H9 (cell line): ENCODE measurements around the gene CIPC. TPM values are rescaled to one million over a fixed set of nuclear protein-coding genes. Genes with fewer than 3 reads are reported as not detected.

Experiments used
- DNase-seq: peaks from one replicate; pipeline ENCODE4 v3.0.0-alpha.2; 2017
- H2AFZ ChIP-seq: one replicate; pipeline ENCODE4 v1.6.1; 2013; ENCODE audit warnings: mild to moderate bottlenecking, low read length, control low read depth, moderate library complexity
- H2AK5ac ChIP-seq: 2 replicates; pipeline ENCODE4 v1.6.1; 2013; ENCODE audit warnings: low read length, control low read depth, mixed read lengths; ENCODE audit not compliant: insufficient read length
- H2BK120ac ChIP-seq: one replicate; pipeline ENCODE4 v1.6.1; 2013; ENCODE audit warnings: low read depth, mild to moderate bottlenecking, low read length, control low read depth, inconsistent platforms; ENCODE audit not compliant: poor library complexity, severe bottlenecking
- H2BK12ac ChIP-seq: 2 replicates; pipeline ENCODE4 v1.6.1; 2013; ENCODE audit warnings: low read length, control low read depth, mixed read lengths, low read depth; ENCODE audit not compliant: insufficient read length
- H2BK15ac ChIP-seq: 2 replicates; pipeline ENCODE4 v1.6.1; 2013; ENCODE audit warnings: low read depth, low read length, control low read depth
- H2BK20ac ChIP-seq: one replicate; pipeline ENCODE4 v1.6.1; 2013; ENCODE audit warnings: low read depth, mild to moderate bottlenecking, low read length, control low read depth, inconsistent platforms; ENCODE audit not compliant: poor library complexity, severe bottlenecking
- H2BK5ac ChIP-seq: 2 replicates; pipeline ENCODE4 v1.6.1; 2013; ENCODE audit warnings: low read length, control low read depth, mixed read lengths; ENCODE audit not compliant: insufficient read length
- H3K14ac ChIP-seq: 2 replicates; pipeline ENCODE4 v1.6.1; 2013; ENCODE audit warnings: low read length, control low read depth; ENCODE audit not compliant: insufficient read depth
- H3K18ac ChIP-seq: 2 replicates; pipeline ENCODE4 v1.6.1; 2013; ENCODE audit warnings: low read depth, mild to moderate bottlenecking, mixed read lengths, low read length, control low read depth; ENCODE audit not compliant: insufficient read length
- H3K23ac ChIP-seq: 2 replicates; pipeline ENCODE4 v1.6.1; 2013; ENCODE audit warnings: low read length, control low read depth, mixed read lengths, low read depth; ENCODE audit not compliant: insufficient read length
- H3K23me2 ChIP-seq: 2 replicates; pipeline ENCODE4 v1.6.1; 2013; ENCODE audit warnings: low read depth, mild to moderate bottlenecking, mixed read lengths, low read length, control low read depth; ENCODE audit not compliant: insufficient read length, poor library complexity, severe bottlenecking
- H3K27ac ChIP-seq: 2 replicates; pipeline ENCODE4 v1.5.1; 2013; ENCODE audit warnings: low read length, control low read depth, mixed read lengths, low read depth; ENCODE audit not compliant: insufficient read length
- H3K27me3 ChIP-seq: 2 replicates; pipeline ENCODE4 v1.6.1; 2013; ENCODE audit warnings: low read length, control low read depth, inconsistent platforms; ENCODE audit not compliant: insufficient read depth
- H3K4ac ChIP-seq: 2 replicates; pipeline ENCODE4 v1.6.1; 2013; ENCODE audit warnings: low read depth, mild to moderate bottlenecking, control low read depth, inconsistent platforms, low read length, moderate library complexity
- H3K4me1 ChIP-seq: 2 replicates; pipeline ENCODE4 v1.6.1; 2013; ENCODE audit warnings: low read length, control low read depth, inconsistent platforms; ENCODE audit not compliant: insufficient read depth
- H3K4me2 ChIP-seq: 2 replicates; pipeline ENCODE4 v1.6.1; 2013; ENCODE audit warnings: low read length, control low read depth, mixed read lengths; ENCODE audit not compliant: insufficient read length, insufficient read depth
- H3K56ac ChIP-seq: 2 replicates; pipeline ENCODE4 v1.6.1; 2013; ENCODE audit warnings: low read depth, mild to moderate bottlenecking, mixed read lengths, low read length, control low read depth; ENCODE audit not compliant: insufficient read length
- H3K79me1 ChIP-seq: 2 replicates; pipeline ENCODE4 v1.6.1; 2013; ENCODE audit warnings: low read depth, mild to moderate bottlenecking, moderate library complexity, low read length, control low read depth, inconsistent platforms; ENCODE audit not compliant: insufficient read depth, poor library complexity, severe bottlenecking
- H3K79me2 ChIP-seq: 2 replicates; pipeline ENCODE4 v1.6.1; 2013; ENCODE audit warnings: low read length, control low read depth, inconsistent platforms; ENCODE audit not compliant: insufficient read depth
- H3K9ac ChIP-seq: 2 replicates; pipeline ENCODE4 v1.6.1; 2013; ENCODE audit warnings: low read length, control low read depth, mixed read lengths; ENCODE audit not compliant: insufficient read length; ENCODE audit errors: extremely low read depth
- H3K9me3 ChIP-seq: one replicate; pipeline ENCODE4 v1.6.1; 2013; ENCODE audit warnings: low read depth, low read length, inconsistent platforms; ENCODE audit not compliant: control insufficient read depth
- H3T11ph ChIP-seq: one replicate; pipeline ENCODE4 v1.6.1; 2013; ENCODE audit warnings: mild to moderate bottlenecking, low read length, control low read depth, inconsistent platforms
- H4K20me1 ChIP-seq: one replicate; pipeline ENCODE4 v1.6.1; 2013; ENCODE audit not compliant: control insufficient read depth, insufficient read length, insufficient read depth
- H4K5ac ChIP-seq: 2 replicates; pipeline ENCODE4 v1.6.1; 2013; ENCODE audit warnings: low read depth, mild to moderate bottlenecking, mixed read lengths, low read length, control low read depth; ENCODE audit not compliant: insufficient read length
- H4K8ac ChIP-seq: replicated peaks from 2 replicates; pipeline ENCODE4 v1.6.1; 2013; ENCODE audit warnings: low read length, control low read depth, mixed read lengths, low read depth; ENCODE audit not compliant: insufficient read length
- H4K91ac ChIP-seq: 2 replicates; pipeline ENCODE4 v1.6.1; 2013; ENCODE audit warnings: low read depth, mild to moderate bottlenecking, moderate library complexity, mixed read lengths, low read length, control low read depth; ENCODE audit not compliant: insufficient read length
- H3K27ac Mint-ChIP-seq, 3 experiments: 2 replicates in 2 of 3; 3 replicates in 1 of 3; pipeline ENCODE4 v1.8.0; 2020 to 2021; ENCODE audit warnings: mixed read lengths in 3 of 3, mild to moderate bottlenecking in 1 of 3, moderate library complexity in 1 of 3
- H3K27me3 Mint-ChIP-seq: 2 replicates; pipeline ENCODE4 v1.8.0; 2021; ENCODE audit warnings: low read depth, mild to moderate bottlenecking, moderate library complexity, mixed read lengths
- H3K36me3 Mint-ChIP-seq, 3 experiments: 2 replicates in 2 of 3; 3 replicates in 1 of 3; pipeline ENCODE4 v1.8.0; 2020 to 2021; ENCODE audit warnings: low read depth in 3 of 3, mixed read lengths in 3 of 3; ENCODE audit not compliant: insufficient read depth in 1 of 3
- H3K4me1 Mint-ChIP-seq, 2 experiments: 2 replicates each; pipeline ENCODE4 v1.8.0; 2020; ENCODE audit warnings: mixed read lengths in 2 of 2
- H3K4me3 Mint-ChIP-seq, 2 experiments: 2 replicates in 1 of 2; 3 replicates in 1 of 2; pipeline ENCODE4 v1.8.0; 2020 to 2021; ENCODE audit warnings: mild to moderate bottlenecking in 2 of 2, mixed read lengths in 2 of 2, moderate library complexity in 1 of 2
- H3K9me3 Mint-ChIP-seq, 2 experiments: 2 replicates in 1 of 2; 3 replicates in 1 of 2; pipeline ENCODE4 v1.8.0; 2020; ENCODE audit warnings: mild to moderate bottlenecking in 2 of 2, mixed read lengths in 2 of 2, moderate library complexity in 1 of 2
- WGBS: extraction: QIAGEN DNeasy Blood & Tissue Kit; methylation state at CpG from one replicate; pipeline ENCODE4 v1.1.7; 2013; ENCODE audit warnings: missing lambda C conversion rate, low lambda C conversion rate, mixed read lengths; ENCODE audit not compliant: insufficient read length; ENCODE audit errors: extremely low coverage; 5-methylcytosine and 5-hydroxymethylcytosine counted together
- total RNA-seq: library from RNA; stranded (reverse); gene quantifications from 2 replicates; pipeline ENCODE4 v1.2.1, GENCODE V29; 2021
- TF ChIP-seq, protein P1 (sequence below): fragments of 200-600 bp; sonication (generic); conservative IDR thresholded peaks from 3 replicates; pipeline ENCODE4 v1.8.0; 2021; ENCODE audit warnings: antibody characterized with exemption, mild to moderate bottlenecking

Gene CIPC
- total RNA-seq, 1 experiment from 2014 or later: 23.4 TPM

DNA sequence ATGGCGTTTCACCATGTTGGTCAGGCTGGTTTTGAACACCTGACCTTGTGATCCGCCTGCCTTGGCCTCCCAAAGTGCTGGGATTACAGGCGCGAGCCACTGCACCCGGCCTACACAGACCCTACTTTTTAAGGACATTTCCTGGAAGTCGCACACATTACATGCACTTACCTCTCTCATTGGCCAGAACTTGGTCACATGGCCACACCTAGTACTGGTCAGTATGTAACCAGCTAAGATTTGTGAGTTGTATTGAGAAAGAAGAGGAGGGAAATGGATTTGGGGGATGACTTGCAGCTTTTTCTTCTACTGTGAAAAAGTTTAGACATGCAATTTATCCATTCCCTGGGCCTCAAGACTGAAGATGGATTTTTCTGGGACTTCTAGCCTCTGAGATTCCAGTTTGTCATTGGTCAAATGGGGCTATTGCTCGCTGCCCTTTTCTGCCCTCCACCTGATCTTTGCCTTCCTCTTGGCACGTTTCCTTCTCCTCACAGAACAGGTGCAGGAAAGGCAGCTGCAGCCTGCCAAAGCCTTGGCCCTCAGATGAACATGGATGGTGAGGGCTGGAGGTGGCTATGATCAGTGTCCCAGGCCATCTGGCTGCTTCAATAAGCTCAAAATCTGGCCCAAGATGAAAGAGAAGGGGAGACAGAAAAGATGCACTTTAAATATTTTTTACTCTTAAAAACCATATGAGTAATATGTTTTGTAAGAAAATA lies 50.6 kb downstream of the CIPC start:
- no peak overlapping the region for H2BK15ac ChIP-seq
- H3K4me1 ChIP-seq: peaks cover 28% of the 10 kb centered on the region; the same call in 1 of the 2 replicates
- no peak overlapping the region for H3K4me2 ChIP-seq
- no peak overlapping the region for H2AK5ac ChIP-seq
- no peak overlapping the region for H2BK20ac ChIP-seq
- H3K79me1 ChIP-seq: no peaks in the 10 kb centered on the region
- H3K23me2 ChIP-seq: no peaks in the 10 kb centered on the region
- no peak overlapping the region for H2AFZ ChIP-seq
- H3K27ac Mint-ChIP-seq: peak overlapping the region; percentile 51 to 85 (median 80); a peak in 3 of 7 replicates
- peak overlapping the region; percentile 61 for H3K18ac ChIP-seq
- H3K9me3 Mint-ChIP-seq: no peaks in the 10 kb centered on the region; a peak in 1 of 5 replicates
- H3K4me3 Mint-ChIP-seq: no peak overlapping the region; a peak in 1 of 5 replicates
- H2BK5ac ChIP-seq: no peak overlapping the region
- DNase-seq: peak; percentile 52
- no peak overlapping the region for H3K23ac ChIP-seq
- H2BK120ac ChIP-seq: no peak overlapping the region
- no peaks in the 10 kb centered on the region for H3K79me2 ChIP-seq
- H4K20me1 ChIP-seq: no peaks in the 10 kb centered on the region
- no peak overlapping the region for H3K9ac ChIP-seq
- no peak overlapping the region for H4K91ac ChIP-seq
- H3K4me1 Mint-ChIP-seq: peaks cover 50 to 52% of the 10 kb centered on the region in 2 experiments
- no peaks in the 10 kb centered on the region for H3K36me3 Mint-ChIP-seq
- H4K8ac ChIP-seq: no peak overlapping the region
- WGBS: no CpG with 5 or more reads among the region's 8 CpGs
- H3K56ac ChIP-seq: no peak overlapping the region
- no peak overlapping the region for H2BK12ac ChIP-seq
- peak overlapping the region; percentile 23 for H3K27ac ChIP-seq
- H3K27me3 ChIP-seq: no peaks in the 10 kb centered on the region
- H3K9me3 ChIP-seq: no peaks in the 10 kb centered on the region
- H3K14ac ChIP-seq: no peak overlapping the region
- no peak overlapping the region for H3K4ac ChIP-seq
- H3K27me3 Mint-ChIP-seq: peaks cover 3% of the 10 kb centered on the region; the same call in 1 of the 2 replicates
- TF ChIP-seq, protein P1, sequence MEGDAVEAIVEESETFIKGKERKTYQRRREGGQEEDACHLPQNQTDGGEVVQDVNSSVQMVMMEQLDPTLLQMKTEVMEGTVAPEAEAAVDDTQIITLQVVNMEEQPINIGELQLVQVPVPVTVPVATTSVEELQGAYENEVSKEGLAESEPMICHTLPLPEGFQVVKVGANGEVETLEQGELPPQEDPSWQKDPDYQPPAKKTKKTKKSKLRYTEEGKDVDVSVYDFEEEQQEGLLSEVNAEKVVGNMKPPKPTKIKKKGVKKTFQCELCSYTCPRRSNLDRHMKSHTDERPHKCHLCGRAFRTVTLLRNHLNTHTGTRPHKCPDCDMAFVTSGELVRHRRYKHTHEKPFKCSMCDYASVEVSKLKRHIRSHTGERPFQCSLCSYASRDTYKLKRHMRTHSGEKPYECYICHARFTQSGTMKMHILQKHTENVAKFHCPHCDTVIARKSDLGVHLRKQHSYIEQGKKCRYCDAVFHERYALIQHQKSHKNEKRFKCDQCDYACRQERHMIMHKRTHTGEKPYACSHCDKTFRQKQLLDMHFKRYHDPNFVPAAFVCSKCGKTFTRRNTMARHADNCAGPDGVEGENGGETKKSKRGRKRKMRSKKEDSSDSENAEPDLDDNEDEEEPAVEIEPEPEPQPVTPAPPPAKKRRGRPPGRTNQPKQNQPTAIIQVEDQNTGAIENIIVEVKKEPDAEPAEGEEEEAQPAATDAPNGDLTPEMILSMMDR: no peak
- no peak overlapping the region for H3T11ph ChIP-seq
- H4K5ac ChIP-seq: peak overlapping the region; percentile 77
